ENCODE results near the gene DBI.

GRCh38 chr2:119365436-119365835, 1.3 kb upstream of the DBI start:
- TF ChIP-seq CTCF (conservative IDR thresholded peaks at IDR 0.05 in 1 of 2, IDR thresholded peaks at IDR 0.05 in 1 of 2; ENCODE audit: low read depth in 1 of 2, low read length in 2 of 2): no peak
- no peak for TF ChIP-seq EZH2 (IDR thresholded peaks at IDR 0.05; ENCODE audit: low read length, missing control alignments)

Measured in fibroblast of lung (primary cell).